SK-N-SH treated with all-trans-retinoic acid at 6 μM for 48 hours (cell line): Measurements from ENCODE around the gene CDK14.

ENCODE experiments used
- ATAC-seq: fragments of 200-7000 bp; cut with Tn5 transposase; 3 replicates; pipeline ENCODE4 v1.9.1; 2020; ENCODE audit warnings: mild to moderate bottlenecking, moderate library complexity
- ARNTL ChIP-seq: fragments of 450-650 bp; formaldehyde crosslinking; IDR thresholded peaks from 2 replicates; pipeline ENCODE4 v1.5.0; 2020; ENCODE audit warnings: low read depth, mild to moderate bottlenecking, moderate library complexity, borderline replicate concordance
- BACH2 ChIP-seq: fragments of 250-450 bp; sonication (Bioruptor Pico); IDR thresholded peaks from 2 replicates; pipeline ENCODE4 v1.9.0; 2021; ENCODE audit warnings: mild to moderate bottlenecking, borderline replicate concordance
- CREB5 ChIP-seq: fragments of 250-450 bp; sonication (Bioruptor Pico); IDR thresholded peaks from 2 replicates; pipeline ENCODE4 v1.5.1; 2020; ENCODE audit warnings: low read depth, mild to moderate bottlenecking, moderate library complexity
- CSDC2 ChIP-seq: fragments of 250-450 bp; sonication (Bioruptor Pico); IDR thresholded peaks from 2 replicates; pipeline ENCODE4 v1.5.0; 2020; ENCODE audit warnings: mild to moderate bottlenecking, moderate library complexity
- ESRRG ChIP-seq: fragments of 250-450 bp; sonication (Bioruptor Pico); IDR thresholded peaks from 2 replicates; pipeline ENCODE4 v1.6.1; 2021; ENCODE audit warnings: mild to moderate bottlenecking
- GLIS3 ChIP-seq: fragments of 250-450 bp; sonication (Bioruptor Pico); IDR thresholded peaks from 2 replicates; pipeline ENCODE4 v1.5.0; 2020; ENCODE audit warnings: mild to moderate bottlenecking, moderate library complexity
- OSR1 ChIP-seq: fragments of 250-450 bp; sonication (Bioruptor Pico); IDR thresholded peaks from 2 replicates; pipeline ENCODE4 v1.8.0; 2022; ENCODE audit warnings: moderate library complexity, mild to moderate bottlenecking, inconsistent platforms
- PATZ1 ChIP-seq: fragments of 250-450 bp; sonication (Bioruptor Pico); IDR thresholded peaks from 2 replicates; pipeline ENCODE4 v1.8.0; 2020; ENCODE audit warnings: mild to moderate bottlenecking, moderate library complexity, borderline replicate concordance
- POU6F1 ChIP-seq: fragments of 250-450 bp; sonication (Bioruptor Pico); IDR thresholded peaks from 2 replicates; pipeline ENCODE4 v1.8.0; 2021; ENCODE audit warnings: low read depth, mild to moderate bottlenecking, moderate library complexity, borderline replicate concordance
- PPARA ChIP-seq: fragments of 250-450 bp; sonication (Bioruptor Pico); IDR thresholded peaks from 2 replicates; pipeline ENCODE4 v1.5.0; 2020; ENCODE audit warnings: mild to moderate bottlenecking, borderline replicate concordance
- RARB ChIP-seq: fragments of 250-450 bp; sonication (Bioruptor Pico); IDR thresholded peaks from 2 replicates; pipeline ENCODE4 v1.8.0; 2021; ENCODE audit warnings: mild to moderate bottlenecking, moderate library complexity
- SNAI2 ChIP-seq: fragments of 250-450 bp; sonication (Bioruptor Pico); IDR thresholded peaks from 2 replicates; pipeline ENCODE4 v1.5.0; 2020; ENCODE audit warnings: mild to moderate bottlenecking, moderate library complexity
- TCF4 ChIP-seq: fragments of 250-450 bp; sonication (Bioruptor Pico); IDR thresholded peaks from 2 replicates; pipeline ENCODE4 v1.8.0; 2021; ENCODE audit warnings: mild to moderate bottlenecking, moderate library complexity, borderline replicate concordance
- TOX ChIP-seq: fragments of 250-450 bp; sonication (Bioruptor Pico); IDR thresholded peaks from 2 replicates; pipeline ENCODE4 v1.8.0; 2021; ENCODE audit warnings: mild to moderate bottlenecking, moderate library complexity, borderline replicate concordance
- TSHZ2 ChIP-seq: fragments of 250-450 bp; sonication (Bioruptor Pico); IDR thresholded peaks from 2 replicates; pipeline ENCODE4 v1.5.0; 2020; ENCODE audit warnings: mild to moderate bottlenecking, moderate library complexity
- ZFP3 ChIP-seq: fragments of 250-450 bp; sonication (Bioruptor Pico); IDR thresholded peaks from 2 replicates; pipeline ENCODE4 v1.5.0; 2020; ENCODE audit warnings: mild to moderate bottlenecking, moderate library complexity
- ZFP30 ChIP-seq: fragments of 450-650 bp; formaldehyde crosslinking; IDR thresholded peaks from 2 replicates; pipeline ENCODE4 v1.5.0; 2022; ENCODE audit warnings: mild to moderate bottlenecking, moderate library complexity
- ZNF70 ChIP-seq: fragments of 450-650 bp; formaldehyde crosslinking; IDR thresholded peaks from 2 replicates; pipeline ENCODE4 v1.5.0; 2020; ENCODE audit warnings: mild to moderate bottlenecking, moderate library complexity
- ZNF8 ChIP-seq: fragments of 450-650 bp; formaldehyde crosslinking; IDR thresholded peaks from 2 replicates; pipeline ENCODE4 v1.5.0; 2020; ENCODE audit warnings: mild to moderate bottlenecking, moderate library complexity
- TF ChIP-seq, protein P1 (sequence below): fragments of 250-450 bp; sonication (Bioruptor Pico); IDR thresholded peaks from 2 replicates; pipeline ENCODE4 v1.5.1; 2021; ENCODE audit warnings: mild to moderate bottlenecking, moderate library complexity

The CDK14 gene

GRCh38 chr7:90669492-90669891 lies 73.4 kb downstream of the CDK14 start (continued):
- TF ChIP-seq, protein P1, sequence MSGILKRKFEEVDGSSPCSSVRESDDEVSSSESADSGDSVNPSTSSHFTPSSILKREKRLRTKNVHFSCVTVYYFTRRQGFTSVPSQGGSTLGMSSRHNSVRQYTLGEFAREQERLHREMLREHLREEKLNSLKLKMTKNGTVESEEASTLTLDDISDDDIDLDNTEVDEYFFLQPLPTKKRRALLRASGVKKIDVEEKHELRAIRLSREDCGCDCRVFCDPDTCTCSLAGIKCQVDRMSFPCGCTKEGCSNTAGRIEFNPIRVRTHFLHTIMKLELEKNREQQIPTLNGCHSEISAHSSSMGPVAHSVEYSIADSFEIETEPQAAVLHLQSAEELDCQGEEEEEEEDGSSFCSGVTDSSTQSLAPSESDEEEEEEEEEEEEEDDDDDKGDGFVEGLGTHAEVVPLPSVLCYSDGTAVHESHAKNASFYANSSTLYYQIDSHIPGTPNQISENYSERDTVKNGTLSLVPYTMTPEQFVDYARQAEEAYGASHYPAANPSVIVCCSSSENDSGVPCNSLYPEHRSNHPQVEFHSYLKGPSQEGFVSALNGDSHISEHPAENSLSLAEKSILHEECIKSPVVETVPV (CRISPR knock-in tag) = no peak

DNA sequence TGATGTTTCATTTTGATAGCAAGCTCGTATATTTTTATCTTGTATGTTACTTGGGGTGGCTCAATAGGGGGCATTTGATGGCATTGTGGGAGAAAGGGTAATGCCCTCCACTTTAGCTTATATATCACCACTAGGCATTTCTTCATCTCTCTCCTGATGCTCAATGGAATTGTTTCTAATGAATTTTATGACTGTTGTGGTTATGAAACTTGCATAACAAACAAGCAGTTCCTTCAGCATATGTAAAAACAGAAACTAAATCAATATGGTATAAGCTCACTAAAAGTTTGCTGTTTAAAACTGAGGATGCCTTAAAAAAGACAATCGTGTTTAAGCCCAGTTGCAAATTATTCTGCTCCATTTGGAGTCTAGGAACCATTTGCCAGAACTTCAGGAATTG lies 75.5 kb downstream of the CDK14 start:
- no peak for ATAC-seq
- TF ChIP-seq GLIS3 (CRISPR knock-in tag) (no peak), TCF4 (CRISPR knock-in tag) (no peak)
- TF ChIP-seq, protein P1 (CRISPR knock-in tag) = no peak

- TF ChIP-seq SNAI2 (CRISPR knock-in tag) (no peak), OSR1 (CRISPR knock-in tag) (no peak), ZFP3 (CRISPR knock-in tag) (no peak), ZNF70 (CRISPR knock-in tag) (no peak), TOX (CRISPR knock-in tag) (no peak), ZNF8 (CRISPR knock-in tag) (no peak), PPARA (CRISPR knock-in tag) (no peak), PATZ1 (CRISPR knock-in tag) (no peak), ZFP30 (CRISPR knock-in tag) (no peak), ARNTL (CRISPR knock-in tag) (no peak), TSHZ2 (CRISPR knock-in tag) (no peak), RARB (CRISPR knock-in tag) (no peak), CSDC2 (CRISPR knock-in tag) (no peak), TCF4 (CRISPR knock-in tag) (no peak), CREB5 (CRISPR knock-in tag) (no peak)
- ATAC-seq = no peak
Measured at GRCh38 chr7:90672210-90672609, 76.1 kb downstream of the CDK14 start.

DNA sequence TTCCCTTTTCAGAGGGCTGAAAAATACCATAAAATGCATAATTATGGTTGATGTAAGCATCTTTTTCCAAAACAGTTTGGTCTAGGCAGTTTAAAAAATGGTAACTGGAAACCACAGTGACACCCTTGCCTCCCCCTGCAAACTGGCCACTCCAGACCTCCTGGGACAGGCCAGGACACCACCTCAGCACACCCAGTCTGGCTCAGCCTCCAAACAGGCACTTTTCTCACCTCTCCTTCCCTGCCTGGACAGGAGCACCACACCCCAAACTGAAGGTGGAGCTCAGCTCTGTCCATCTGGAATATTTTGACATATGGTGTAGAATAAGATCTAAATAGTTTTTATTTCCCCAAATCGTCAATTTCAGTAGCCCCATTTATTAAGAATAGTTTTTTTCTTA lies 78.5 kb downstream of the CDK14 start:
- peak; percentile 17; the same call in 1 of the 3 replicates for ATAC-seq
- TF ChIP-seq PATZ1 (CRISPR knock-in tag) (no peak), RARB (CRISPR knock-in tag) (no peak), ESRRG (CRISPR knock-in tag) (no peak), BACH2 (CRISPR knock-in tag) (no peak), ZFP30 (CRISPR knock-in tag) (no peak), TCF4 (CRISPR knock-in tag) (no peak), PPARA (CRISPR knock-in tag) (no peak), OSR1 (CRISPR knock-in tag) (no peak), GLIS3 (CRISPR knock-in tag) (no peak), ZFP3 (CRISPR knock-in tag) (no peak), POU6F1 (CRISPR knock-in tag) (no peak)
- TF ChIP-seq, protein P1 (CRISPR knock-in tag) = no peak
